NCI-H2196 treated with DMSO at 0.1 percent for 48 hours (cell line): ENCODE results near the gene TICAM1.
A peak's percentile ranks its signal among the peaks of the same experiment; 100 is the strongest.
"Not testable (repeated sequence)": the region's sequence is repeated elsewhere in the genome, so short reads cannot be mapped to it uniquely, and the experiment has no call there.

ENCODE experiments used
- DNase-seq: peaks from one replicate; lab custom pipeline; 2025; ENCODE audit not compliant: unreplicated experiment; lab: John Stamatoyannopoulos, UW

The TICAM1 gene

GRCh38 chr19:4806384-4806783, 25.1 kb downstream of the TICAM1 start:
- no peak for DNase-seq

- DNase-seq, result not testable (repeated sequence)
Measured at GRCh38 chr19:4805140-4805539, 26.4 kb downstream of the TICAM1 start.

GRCh38 chr19:4803736-4804695, 27.5 kb downstream of the TICAM1 start:
- DNase-seq, result peak; percentile 29

- DNase-seq, result no peak
Measured at GRCh38 chr19:4802711-4803110, 28.8 kb downstream of the TICAM1 start.

GRCh38 chr19:4801085-4801619, 30.4 kb downstream of the TICAM1 start:
- DNase-seq, result no peak

- no peak for DNase-seq
Measured at GRCh38 chr19:4800591-4801081, 30.9 kb downstream of the TICAM1 start.

GRCh38 chr19:4795400-4795799, 36.1 kb downstream of the TICAM1 start:
- no peak for DNase-seq

- no peak for DNase-seq
Measured at GRCh38 chr19:4794971-4795370, 36.5 kb downstream of the TICAM1 start.

- not testable (repeated sequence) for DNase-seq
Measured at GRCh38 chr19:4793278-4793677, 38.2 kb downstream of the TICAM1 start.

GRCh38 chr19:4792866-4793195, 38.7 kb downstream of the TICAM1 start:
- not testable (repeated sequence) for DNase-seq

GRCh38 chr19:4792019-4792865, 39.3 kb downstream of the TICAM1 start:
- not testable (repeated sequence) for DNase-seq

- DNase-seq, result peak; percentile 99
Measured at GRCh38 chr19:4791183-4792018, 40.1 kb downstream of the TICAM1 start, which contains the start of gene FEM1A. Gene FEM1A (plus strand): TSS chr19:4791734. CDS start chr19:4791855, 121 bp downstream.

- not testable (repeated sequence) for DNase-seq
Measured at GRCh38 chr19:4786412-4787016, 45.0 kb downstream of the TICAM1 start.

GRCh38 chr19:4781801-4782200, 49.7 kb downstream of the TICAM1 start:
- DNase-seq, result no peak

GRCh38 chr19:4780860-4781259, 50.7 kb downstream of the TICAM1 start:
- no peak for DNase-seq

GRCh38 chr19:4778124-4778523, 53.4 kb downstream of the TICAM1 start:
- DNase-seq, result not testable (repeated sequence)

GRCh38 chr19:4776436-4777211, 54.9 kb downstream of the TICAM1 start:
- DNase-seq, result no peak

- DNase-seq, result no peak
Measured at GRCh38 chr19:4775627-4776152, 55.8 kb downstream of the TICAM1 start.

- no peak for DNase-seq
Measured at GRCh38 chr19:4774136-4774535, 57.4 kb downstream of the TICAM1 start.
